DMS153 (cell line): ENCODE results near the gene STARD3.
A peak's percentile ranks its signal among the peaks of the same experiment; 100 is the strongest.

ENCODE experiments used
- DNase-seq: peaks from one replicate; lab custom pipeline; 2025; lab: John Stamatoyannopoulos, UW

The STARD3 gene

GRCh38 chr17:39639043-39639442 lies 2.1 kb downstream of the STARD3 start:
- DNase-seq = no peak

DNA sequence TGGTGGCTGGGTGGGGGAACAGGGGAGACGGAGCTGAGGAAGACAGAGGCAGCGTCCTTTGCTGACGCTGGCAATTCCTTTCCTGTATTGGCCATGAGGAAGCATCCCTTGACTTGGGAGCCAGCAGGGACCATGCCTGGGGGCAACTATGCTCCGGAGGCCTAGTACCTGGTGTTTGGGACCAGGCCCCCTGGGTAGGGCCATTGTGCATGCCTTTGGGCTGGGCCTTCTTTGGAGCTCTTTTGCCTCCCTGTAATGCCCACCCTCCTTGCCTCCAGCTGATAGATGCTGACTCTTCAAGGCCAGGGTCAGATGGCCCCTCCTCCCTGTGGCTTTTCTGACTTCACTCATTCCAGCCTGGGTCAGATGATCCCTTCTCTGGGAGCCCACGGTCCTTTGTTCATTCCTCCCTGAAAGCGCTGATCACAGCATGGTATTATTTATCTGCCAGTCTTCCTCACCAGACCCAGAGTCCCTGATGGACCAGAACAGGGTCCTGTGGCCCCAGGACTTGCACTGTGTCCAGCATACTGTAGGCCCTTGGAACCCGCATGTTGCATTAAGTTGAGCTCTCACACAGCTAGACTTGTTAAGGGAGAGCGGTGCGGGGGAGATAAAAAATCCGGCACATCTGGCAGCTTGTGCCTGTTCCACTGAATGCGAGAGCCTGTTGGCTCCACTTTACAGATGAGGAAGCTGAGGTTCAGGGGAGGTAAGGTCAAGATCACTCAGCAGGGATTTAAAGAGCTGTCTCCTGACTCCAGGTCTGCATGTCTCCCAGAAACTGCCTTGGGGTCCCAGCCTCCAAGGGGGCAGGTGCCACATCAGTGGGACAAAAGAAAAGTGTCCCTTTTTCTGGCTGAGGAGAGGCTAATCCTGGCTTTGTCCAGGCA lies 2.9 kb downstream of the STARD3 start:
- DNase-seq = no peak

GRCh38 chr17:39640591-39641031 lies 3.7 kb downstream of the STARD3 start:
- no peak for DNase-seq

GRCh38 chr17:39641097-39641496 lies 4.2 kb downstream of the STARD3 start:
- no peak for DNase-seq

GRCh38 chr17:39641883-39642282 lies 4.9 kb downstream of the STARD3 start:
- DNase-seq = no peak

- no peak for DNase-seq
These were observed 5.5 kb downstream of the STARD3 start for GRCh38 chr17:39642291-39643074.

GRCh38 chr17:39643271-39643670 lies 6.3 kb downstream of the STARD3 start:
- no peak for DNase-seq

- no peak for DNase-seq
These were observed 10.3 kb downstream of the STARD3 start for GRCh38 chr17:39647256-39647655.

DNA sequence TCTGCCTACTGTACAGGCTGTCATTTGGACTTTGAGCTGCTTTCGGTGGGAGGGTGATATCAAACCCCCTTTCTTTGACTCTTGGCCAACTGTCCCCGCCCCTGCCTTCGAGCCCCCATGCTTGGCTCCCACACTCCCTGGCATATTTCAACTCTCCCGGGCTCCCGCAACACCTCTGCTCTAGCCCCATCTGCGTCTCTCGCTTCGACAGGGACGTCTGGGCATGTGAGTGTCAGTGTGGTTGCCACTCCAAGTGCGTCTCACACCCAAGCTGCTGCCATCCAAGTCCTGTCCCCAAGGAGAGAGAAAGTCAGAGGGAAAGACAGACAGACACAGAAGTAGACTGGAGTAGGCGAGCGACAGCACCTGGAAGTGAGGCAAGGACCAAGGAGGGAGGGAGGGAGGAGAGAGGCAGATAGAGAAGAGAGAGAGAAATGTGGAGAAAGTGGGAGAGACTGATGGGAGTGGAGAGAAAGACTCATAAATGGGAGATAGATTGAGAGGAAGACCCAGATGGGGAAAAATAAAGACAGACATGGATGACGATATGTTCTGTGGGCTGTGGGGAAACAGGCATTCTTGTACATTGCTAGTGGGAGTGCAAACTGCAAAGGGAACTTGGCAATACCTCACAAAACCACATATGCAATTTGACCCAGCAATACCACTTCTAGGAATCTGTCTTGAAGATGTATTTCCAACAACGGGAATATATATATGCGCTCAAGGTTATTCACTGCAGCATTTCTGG lies 11.8 kb downstream of the STARD3 start:
- DNase-seq = no peak

DNA sequence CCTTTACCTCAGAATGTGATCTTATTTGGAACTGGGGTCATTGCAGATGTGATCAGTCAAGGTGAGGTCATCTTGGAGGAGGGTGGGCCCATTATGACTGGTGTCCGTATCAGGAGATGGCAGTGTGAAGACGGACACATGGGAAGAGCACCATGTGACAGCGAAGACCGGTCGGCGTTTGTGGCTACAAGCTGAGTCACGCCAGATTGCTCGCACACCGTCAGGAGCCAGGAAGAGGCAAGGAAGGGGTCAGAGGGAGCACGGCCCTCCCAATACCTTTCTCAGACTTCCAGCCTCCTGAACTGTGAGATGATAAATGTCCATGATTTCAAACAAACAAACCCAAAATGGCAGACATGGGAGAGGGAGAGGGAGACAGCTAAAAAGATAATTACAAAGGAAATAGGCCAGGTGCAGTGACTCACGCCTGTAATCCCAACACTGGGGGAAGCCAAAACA lies 13.2 kb downstream of the STARD3 start:
- DNase-seq = no peak

DNA sequence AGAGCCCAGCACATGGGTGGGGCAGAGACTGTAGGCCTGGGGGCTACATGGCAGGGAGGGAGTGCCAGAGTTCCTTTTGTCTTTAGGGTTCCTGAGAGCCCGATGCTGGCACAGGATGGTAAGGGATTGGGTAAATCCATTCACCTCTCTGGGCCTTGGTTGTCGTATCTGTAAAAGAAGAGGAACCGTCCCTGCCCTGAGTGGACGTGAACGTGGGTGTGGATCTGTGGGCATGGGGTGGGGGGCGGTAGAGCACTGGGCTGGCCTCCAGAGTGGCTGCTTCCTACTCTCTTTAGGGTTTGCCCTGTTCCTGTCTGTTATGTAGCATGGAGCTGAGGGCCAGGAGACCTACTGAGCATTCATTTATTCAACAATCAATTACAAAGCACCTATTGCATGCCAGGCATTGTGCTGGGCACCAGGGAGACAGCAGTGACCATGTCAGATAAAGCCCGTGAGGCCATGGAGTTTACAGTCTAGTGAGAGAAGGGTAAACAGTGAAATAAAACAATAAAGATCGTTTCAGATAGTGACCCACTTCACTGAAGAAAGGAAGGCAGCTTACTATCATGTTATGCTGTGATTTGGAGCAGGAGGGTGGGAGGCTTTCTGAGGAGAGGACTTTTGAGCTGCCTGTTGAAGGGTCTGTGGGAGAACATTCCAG lies 15.1 kb downstream of the STARD3 start:
- no peak for DNase-seq

- DNase-seq = no peak
These were observed 15.8 kb downstream of the STARD3 start for GRCh38 chr17:39652587-39653315.

GRCh38 chr17:39653316-39653661 lies 16.3 kb downstream of the STARD3 start:
- DNase-seq = no peak

- DNase-seq = peak; percentile 16
These were observed 16.9 kb downstream of the STARD3 start for GRCh38 chr17:39653662-39654331.

DNA sequence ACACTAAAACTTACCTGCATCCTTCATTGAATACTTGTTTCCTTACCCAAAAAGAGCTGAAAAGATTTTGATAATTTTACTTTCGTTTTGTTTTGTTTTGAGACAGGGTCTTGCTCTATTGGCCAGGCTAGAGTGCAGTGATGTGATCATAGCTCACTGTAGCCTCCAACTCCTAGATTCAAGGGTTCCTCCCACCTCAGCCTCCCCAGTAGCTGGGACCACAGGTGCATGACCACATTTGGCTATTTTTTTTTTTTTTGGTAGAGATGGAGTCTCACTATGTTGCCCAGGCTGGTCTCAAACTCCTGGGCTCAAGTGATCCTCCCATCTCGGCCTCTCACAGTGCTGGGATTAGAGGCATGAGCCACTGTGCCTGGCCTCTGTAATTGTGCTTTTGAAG lies 18.2 kb downstream of the STARD3 start:
- DNase-seq = no peak

GRCh38 chr17:39658346-39658745 lies 21.4 kb downstream of the STARD3 start:
- DNase-seq = no peak

DNA sequence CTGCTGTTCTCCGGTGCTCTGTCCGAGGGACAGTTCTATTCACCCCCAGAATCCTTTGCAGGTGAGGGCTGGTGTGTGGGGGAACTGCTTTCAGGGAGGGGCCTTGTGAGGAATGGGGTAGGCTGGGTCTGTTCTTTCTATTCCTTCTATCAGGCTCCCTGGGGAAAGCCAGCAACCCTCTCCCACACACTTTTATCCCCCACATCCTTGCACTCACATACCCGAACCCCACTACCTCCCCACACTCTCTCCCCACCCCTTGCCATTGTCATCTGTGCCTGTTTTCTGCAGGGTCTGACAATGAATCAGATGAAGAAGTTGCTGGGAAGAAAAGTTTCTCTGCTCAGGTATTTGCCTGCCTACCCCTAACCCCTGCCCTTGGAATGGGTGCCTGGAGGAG lies 21.8 kb downstream of the STARD3 start:
- no peak for DNase-seq

GRCh38 chr17:39659279-39660010 lies 22.5 kb downstream of the STARD3 start:
- DNase-seq = no peak

DNA sequence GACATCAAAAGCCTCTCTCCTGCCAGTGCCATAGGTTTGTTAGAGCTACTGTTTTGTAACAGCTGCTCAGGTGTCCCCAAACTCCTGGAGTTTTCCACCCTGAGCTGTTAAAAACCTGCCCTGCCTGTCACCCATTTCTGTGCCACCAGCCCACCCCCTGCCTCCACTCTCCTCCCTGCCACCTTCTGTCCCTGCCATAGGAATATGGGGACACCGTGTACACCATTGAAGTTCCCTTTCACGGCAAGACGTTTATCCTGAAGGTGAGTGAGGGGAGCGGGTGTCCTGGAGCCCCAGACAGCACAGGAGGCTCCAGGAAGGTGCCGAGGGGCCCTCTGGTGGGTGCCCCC lies 23.0 kb downstream of the STARD3 start:
- no peak for DNase-seq
